NCI-H2227 treated with DMSO at 0.1 percent for 48 hours (cell line): Measurements from ENCODE around the gene ASRGL1.
"Not testable (repeated sequence)": the region's sequence is repeated elsewhere in the genome, so short reads cannot be mapped to it uniquely, and the experiment has no call there.

Source experiments
- DNase-seq: peaks from one replicate; lab custom pipeline; 2025; lab: John Stamatoyannopoulos, UW

ASRGL1 gene

DNA sequence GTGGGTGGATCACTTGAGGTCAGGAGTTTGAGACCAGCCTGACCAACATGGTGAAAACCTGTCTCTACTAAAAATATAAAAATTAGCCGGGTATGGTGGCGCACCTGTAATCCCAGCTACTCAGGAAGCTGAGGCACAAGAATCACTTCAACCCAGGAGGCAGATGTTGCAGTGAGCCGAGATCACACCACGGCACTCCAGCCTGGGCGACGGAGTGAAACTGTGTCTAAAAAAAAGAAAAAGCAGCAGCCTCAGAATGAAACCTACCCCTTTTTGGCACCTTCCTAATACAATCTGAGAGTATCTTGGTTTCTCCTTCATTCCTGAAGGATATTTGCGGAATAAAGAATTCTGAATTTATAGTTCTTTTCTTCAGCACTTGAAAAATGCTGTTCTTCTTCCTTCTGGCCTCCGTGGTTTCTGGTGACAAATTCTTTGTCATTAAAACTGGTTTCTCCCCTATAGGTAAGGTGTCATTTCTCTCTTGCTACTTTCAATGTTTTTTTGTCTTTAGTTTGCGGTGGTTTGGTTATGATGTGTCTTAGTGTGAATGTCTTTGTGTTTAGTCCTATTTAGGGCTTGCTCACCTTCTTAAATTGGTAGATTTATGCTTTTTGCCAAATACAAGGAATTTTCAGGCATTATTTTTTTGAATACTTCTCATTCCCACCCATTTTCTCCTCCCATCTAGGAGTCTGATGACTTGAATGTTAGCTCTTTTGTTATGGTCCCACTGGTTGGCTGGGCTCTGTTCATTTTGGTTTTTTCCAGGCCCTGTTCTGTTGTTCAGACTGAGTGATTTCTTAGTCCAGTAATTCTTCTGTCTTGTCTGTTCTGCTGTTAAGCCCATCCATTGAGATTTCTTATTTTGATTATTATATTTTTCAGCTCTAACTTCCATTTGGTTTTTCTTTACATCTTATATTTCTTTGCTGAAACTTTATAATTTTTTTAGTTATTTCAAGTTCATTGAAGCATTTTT lies 15.4 kb downstream of the ASRGL1 start:
- DNase-seq = no peak

DNA sequence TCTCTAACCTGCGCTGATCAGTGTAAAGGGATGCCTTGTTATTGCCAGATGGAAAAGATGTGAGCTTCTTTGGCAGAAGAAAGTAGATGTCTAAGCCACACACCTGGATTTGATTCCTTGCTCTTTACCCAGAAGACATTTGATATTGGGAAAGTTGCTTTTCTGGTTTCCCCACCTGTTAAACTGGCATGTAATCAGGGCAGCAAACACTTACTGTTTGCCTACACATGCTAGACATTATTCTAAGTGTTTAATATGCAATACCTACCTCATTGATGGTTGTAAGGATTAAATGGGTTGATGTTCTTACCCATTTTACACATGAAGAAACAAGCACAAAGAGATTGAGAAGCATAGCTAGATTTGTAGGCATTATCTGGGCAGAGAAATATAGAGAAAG lies 16.6 kb downstream of the ASRGL1 start:
- DNase-seq = no peak

DNA sequence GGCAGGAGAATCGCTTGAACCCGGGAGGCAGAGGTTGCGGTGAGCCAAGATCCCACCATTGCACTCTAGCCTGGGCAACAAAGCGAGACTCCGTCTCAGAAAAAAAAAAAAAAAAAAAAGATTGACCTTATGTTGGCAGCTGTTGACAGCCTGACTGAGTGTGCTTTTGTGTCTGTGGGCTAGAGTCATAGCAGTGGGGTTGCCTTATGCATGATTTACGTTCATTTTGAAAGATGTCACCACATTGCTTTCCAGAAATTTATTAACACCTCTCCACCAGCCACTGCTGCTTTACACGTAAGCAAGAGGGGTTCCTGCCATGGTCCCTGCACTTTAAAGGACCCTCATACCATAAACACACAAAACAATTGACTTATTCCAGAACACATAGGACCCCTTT lies 21.0 kb downstream of the ASRGL1 start:
- no peak for DNase-seq

DNA sequence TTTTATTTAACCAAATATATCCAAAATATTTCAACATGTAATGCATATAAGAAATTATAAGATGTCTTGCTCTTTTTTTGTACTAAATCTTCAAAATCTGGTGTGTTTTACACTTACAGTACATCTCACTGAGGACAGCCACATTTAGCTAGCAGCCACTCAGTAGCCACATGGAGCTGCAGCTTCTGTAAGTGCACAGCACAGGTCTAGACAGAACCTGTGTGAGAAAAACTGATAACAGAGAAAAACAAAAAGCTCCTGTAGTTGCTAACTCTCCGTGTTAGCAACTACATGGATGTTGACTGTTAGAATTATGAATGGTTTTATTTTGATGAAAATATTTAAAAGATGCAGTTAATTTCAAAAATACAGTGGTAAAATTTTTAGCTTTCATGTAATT lies 22.2 kb downstream of the ASRGL1 start:
- DNase-seq = no peak

GRCh38 chr11:62360685-62361084 lies 23.4 kb downstream of the ASRGL1 start:
- no peak for DNase-seq

DNA sequence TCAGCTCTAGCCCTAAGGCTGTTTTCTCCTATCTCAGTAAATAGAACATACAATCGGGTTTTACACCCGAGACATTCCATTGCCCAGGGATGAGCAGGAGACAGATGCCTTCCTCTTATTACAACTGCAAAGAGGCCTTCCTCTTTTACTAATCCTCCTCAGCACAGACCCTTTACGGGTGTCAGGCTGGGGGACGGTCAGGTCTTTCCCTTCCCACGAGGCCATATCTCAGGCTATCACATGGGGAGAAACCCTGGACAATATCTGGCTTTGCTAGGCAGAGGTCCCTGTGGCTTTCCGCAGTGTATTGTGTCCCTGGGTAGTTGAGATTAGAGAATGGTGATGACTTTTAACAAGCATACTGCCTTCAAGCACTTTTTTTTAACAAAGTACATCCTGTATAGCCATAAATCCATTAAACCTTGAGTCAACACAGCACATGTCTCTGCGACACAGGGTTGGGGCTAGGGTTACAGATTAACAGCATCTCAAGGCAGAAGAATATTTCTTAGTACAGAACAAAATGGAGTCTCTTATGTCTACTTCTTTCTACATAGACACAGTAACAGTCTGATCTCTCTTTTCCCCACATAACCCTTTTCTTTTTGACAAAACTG lies 31.7 kb downstream of the ASRGL1 start:
- DNase-seq = not testable (repeated sequence)

DNA sequence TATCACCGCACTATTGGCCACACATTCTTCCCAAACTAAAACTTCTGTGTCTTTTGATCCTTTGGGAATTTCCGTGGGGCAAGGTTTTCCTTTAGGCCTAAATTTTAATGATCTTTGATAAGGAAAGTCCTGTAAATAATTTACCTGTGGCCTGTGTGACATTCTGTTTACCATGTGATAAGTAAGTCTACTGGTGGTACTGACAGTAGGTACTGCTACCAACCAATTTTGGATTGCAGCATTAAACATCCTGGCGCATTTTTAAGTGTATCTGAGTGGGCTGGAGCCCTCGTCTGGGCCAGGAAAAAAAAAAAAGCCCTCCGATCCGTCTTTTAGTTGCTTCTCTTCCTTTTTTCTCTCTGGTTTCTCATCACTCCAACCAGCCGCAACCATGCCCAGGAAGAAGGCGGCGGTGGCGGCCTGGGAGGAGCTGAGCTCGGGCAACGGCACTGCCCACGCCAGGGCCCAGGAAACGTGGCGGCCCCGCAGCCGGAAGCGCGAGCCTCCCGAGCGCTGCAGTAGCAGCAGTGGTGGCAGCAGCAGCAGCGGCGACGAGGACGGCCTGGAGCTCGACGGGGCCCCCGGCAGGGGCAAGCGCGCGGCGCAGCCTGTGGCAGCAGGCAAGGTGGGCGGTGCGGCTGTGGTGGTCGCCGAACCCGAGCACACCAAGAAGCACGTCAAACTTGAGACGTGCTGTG lies 33.6 kb downstream of the ASRGL1 start:
- DNase-seq = no peak

GRCh38 chr11:62372871-62373270 lies 35.6 kb downstream of the ASRGL1 start:
- no peak for DNase-seq

DNA sequence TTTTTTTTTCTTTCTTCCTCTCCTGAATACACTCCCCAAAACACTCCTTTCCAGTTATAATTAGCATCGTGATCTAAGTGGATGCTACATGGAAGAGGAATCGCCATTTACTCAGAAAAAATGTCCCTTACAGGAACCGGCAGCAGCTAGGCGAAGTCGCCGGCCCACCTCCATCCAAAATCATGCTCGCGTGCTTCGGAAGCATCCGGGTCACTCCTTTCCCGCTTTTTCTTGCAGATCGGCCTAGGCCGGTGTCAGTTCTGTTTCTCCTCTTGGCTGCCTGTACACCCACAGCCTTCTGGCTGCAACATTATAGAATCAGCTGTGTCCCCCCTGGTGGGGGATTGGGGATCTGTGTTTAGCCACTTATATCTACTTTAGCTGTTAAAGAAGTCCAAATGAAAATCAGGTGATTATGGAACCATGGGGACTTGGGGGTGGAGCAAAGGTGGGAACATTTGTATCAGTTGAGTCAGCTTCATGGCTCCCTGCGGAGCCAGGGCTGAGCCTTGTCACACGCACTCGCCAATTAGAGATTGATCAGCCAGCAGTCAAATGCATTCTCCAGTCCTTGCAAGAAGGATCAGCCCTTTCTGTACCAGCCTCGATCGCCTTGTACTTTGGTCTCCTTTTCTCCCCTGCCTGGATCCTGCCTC lies 36.3 kb downstream of the ASRGL1 start:
- DNase-seq = no peak

- no peak for DNase-seq
These were observed 37.6 kb downstream of the ASRGL1 start for GRCh38 chr11:62374801-62375200.

- DNase-seq = peak; percentile 31
These were observed 41.3 kb downstream of the ASRGL1 start for GRCh38 chr11:62378459-62379063.

- DNase-seq = not testable (repeated sequence)
These were observed 42.3 kb downstream of the ASRGL1 start for GRCh38 chr11:62379586-62379985.

GRCh38 chr11:62380821-62381245 lies 43.6 kb downstream of the ASRGL1 start:
- peak; percentile 81 for DNase-seq

DNA sequence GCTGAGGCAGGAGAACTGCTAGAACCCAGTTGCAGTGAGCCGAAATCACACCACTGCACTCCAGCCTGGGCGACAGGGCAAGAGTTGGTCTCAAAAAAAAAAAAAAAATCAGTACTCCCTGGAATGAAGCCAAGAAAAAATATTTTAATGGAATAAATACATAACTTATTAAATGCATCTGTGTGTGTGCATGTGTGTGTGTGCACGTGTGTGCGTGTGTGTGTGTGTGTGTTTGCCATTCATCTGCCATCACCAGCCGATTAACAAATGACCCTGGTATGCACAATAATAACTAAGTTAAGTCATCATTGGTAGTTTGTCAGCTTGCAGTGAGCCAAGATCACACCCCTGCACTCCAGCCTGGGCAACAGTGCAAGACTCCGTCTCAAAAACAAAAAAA lies 46.6 kb downstream of the ASRGL1 start:
- no peak for DNase-seq

- not testable (repeated sequence) for DNase-seq
These were observed 48.8 kb downstream of the ASRGL1 start for GRCh38 chr11:62386083-62386482.

- no peak for DNase-seq
These were observed 50.1 kb downstream of the ASRGL1 start for GRCh38 chr11:62387381-62387780.

DNA sequence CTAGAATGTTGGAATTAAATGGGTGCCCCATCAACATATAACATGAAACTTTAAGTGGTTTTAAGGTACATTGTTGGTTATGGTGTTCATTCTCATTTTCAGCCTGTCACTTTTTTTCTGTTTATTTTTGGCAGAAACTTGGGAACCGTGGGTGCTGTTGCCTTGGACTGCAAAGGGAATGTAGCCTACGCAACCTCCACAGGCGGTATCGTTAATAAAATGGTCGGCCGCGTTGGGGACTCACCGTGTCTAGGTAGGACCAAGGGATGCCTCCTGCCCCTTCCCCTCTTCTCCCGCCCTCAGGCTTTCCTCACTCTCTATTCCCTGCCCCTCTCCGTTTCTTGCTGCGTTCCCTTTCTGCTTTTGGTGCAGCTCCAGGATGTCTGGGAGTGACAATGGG lies 51.8 kb downstream of the ASRGL1 start:
- no peak for DNase-seq

DNA sequence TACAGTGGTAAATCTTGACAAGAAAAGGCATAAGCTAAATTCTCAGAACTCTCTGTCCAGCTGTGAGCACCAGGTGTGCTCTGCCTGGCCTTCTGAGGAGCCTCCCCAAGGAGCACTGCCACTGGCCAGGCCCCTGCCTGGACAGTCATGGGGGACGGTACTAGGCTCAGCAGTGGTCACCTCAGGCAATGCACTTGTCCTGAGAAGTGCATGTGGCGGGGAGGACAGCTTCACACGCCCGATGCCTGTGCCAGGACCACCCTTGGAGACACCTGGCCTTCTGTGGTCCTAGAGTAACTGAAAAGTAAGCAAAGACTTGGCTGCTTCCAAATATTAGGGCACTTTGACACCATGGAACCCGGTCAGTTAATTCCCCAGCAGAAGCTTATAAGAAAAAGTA lies 53.0 kb downstream of the ASRGL1 start:
- DNase-seq = no peak

GRCh38 chr11:62390722-62391121 lies 53.5 kb downstream of the ASRGL1 start:
- no peak for DNase-seq

DNA sequence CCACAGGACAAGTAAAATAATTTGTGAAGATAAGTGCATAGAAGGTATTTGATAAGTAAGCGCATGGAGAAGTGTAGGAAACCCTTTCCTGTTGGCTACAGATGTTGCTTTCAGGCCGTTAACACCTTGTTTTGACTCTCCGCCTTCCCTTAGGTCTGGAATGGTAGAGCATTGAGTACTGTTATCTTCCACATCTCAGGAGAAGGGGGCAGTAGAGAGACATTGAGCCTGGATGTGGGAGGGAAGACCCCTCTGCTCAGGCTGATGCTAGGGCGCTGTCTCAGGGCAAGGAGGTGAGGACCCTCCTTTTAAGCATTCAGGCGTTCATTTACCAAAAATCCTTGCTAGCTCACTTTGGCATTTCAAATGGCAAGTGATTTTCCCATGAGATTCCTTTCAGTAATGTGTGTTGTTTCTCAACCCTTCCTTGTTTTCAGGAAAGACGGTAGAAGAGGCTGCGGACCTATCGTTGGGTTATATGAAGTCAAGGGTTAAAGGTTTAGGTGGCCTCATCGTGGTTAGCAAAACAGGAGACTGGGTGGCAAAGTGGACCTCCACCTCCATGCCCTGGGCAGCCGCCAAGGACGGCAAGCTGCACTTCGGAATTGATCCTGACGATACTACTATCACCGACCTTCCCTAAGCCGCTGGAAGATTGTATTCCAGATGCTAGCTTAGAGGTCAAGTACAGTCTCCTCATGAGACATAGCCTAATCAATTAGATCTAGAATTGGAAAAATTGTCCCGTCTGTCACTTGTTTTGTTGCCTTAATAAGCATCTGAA lies 54.6 kb downstream of the ASRGL1 start:
- DNase-seq = no peak

DNA sequence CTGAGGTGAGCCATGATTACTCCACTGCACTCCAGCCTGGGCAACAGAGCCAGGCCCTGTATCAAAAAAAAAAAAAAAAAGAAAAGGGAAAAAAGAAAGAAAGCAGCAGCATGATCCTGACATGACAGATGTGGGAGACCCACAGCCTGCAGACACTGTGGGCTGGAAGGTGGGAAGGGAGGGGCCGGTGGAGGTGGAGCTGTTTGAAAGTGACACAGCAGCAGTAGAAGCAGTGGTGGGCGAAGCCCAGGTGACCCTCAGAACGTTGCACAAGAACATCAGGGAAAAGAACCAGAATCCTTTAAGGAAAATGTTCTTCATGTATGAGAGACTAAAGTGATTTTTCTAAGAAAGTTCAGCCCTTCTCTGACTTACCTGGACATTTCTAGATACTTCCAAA lies 55.3 kb downstream of the ASRGL1 start:
- no peak for DNase-seq
